ENCODE data around the gene EFNA2. TPM values are rescaled to one million over a fixed set of nuclear protein-coding genes. Genes with fewer than 3 reads are reported as not detected.

The EFNA2 gene
- total and polyA plus RNA-seq, 2 of the 8 experiments (the other 6 are each of a cell fraction or from before 2014, with no cell fraction given) = 4.0 to 7.0 TPM

- peak; percentile 81 for TF ChIP-seq JUND (IDR thresholded peaks at IDR 0.05; ENCODE audit: low read length)
- TF ChIP-seq MAFK (IDR thresholded peaks at IDR 0.05; ENCODE audit: low read depth, low read length) = peak; percentile 64; the same call in 1 of the 2 replicates
- TF ChIP-seq CHD2 (IDR thresholded peaks at IDR 0.05; ENCODE audit: low read length) = no peak
- TF ChIP-seq KDM1A (IDR thresholded peaks at IDR 0.05; ENCODE audit: borderline replicate concordance, low read length) = no peak
- TF ChIP-seq YY1 (IDR thresholded peaks at IDR 0.05; ENCODE audit: low read depth, low read length) = no peak
- no peak for TF ChIP-seq SP4 (IDR thresholded peaks at IDR 0.05; ENCODE audit: low read length)
- peak; percentile 53; the same call in 1 of the 2 replicates for TF ChIP-seq TAF1 (IDR thresholded peaks at IDR 0.05; ENCODE audit: low read depth, low read length)
- no peak; the same call in 1 of the 2 replicates for TF ChIP-seq RBBP5 (IDR thresholded peaks at IDR 0.05; ENCODE audit: borderline replicate concordance, low read depth, low read length)
- no peak for TF ChIP-seq SRF (IDR thresholded peaks at IDR 0.05; ENCODE audit: low read depth, low read length)
- TF ChIP-seq EZH2 (IDR thresholded peaks at IDR 0.05; ENCODE audit: low read depth, low read length, severe bottlenecking) = no peak
- TF ChIP-seq TCF12 (IDR thresholded peaks at IDR 0.05; ENCODE audit: low read depth, low read length) = 0 out of 2 replicates have a peak, but pooled peaks have one; percentile 7
- TF ChIP-seq SP2 (IDR thresholded peaks at IDR 0.05; ENCODE audit: low read length) = no peak
- no peak for TF ChIP-seq GTF2F1 (IDR thresholded peaks at IDR 0.05; ENCODE audit: borderline replicate concordance, low read depth, low read length)
- TF ChIP-seq SIN3A (conservative IDR thresholded peaks at IDR 0.05 in 1 of 2, IDR thresholded peaks at IDR 0.05 in 1 of 2; ENCODE audit: low read depth in 1 of 2, low read length in 2 of 2) = no peak; a peak in 1 of 4 replicates
- no peak for TF ChIP-seq RNF2 (IDR thresholded peaks at IDR 0.05; ENCODE audit: borderline replicate concordance, low read depth, low read length, missing control alignments, poor library complexity, severe bottlenecking)
- peak; percentile 22; the same call in 1 of the 2 replicates for TF ChIP-seq ATF3 (IDR thresholded peaks at IDR 0.05; ENCODE audit: insufficient read depth, low read depth, low read length)
- TF ChIP-seq BACH1 (IDR thresholded peaks at IDR 0.05; ENCODE audit: low read length) = peak; percentile 94
- TF ChIP-seq NRF1 (IDR thresholded peaks at IDR 0.05; ENCODE audit: low read depth, low read length) = no peak
- peak; percentile 47 to 66; a peak in 2 of 4 replicates for TF ChIP-seq HDAC2 (IDR thresholded peaks at IDR 0.05; ENCODE audit: borderline replicate concordance in 1 of 2, low read depth in 2 of 2, low read length in 2 of 2)
- peak; percentile 79 for TF ChIP-seq POLR2AphosphoS5 (IDR thresholded peaks at IDR 0.05; ENCODE audit: low read depth, low read length)
Measured at GRCh38 chr19:1248786-1249297, 36.8 kb upstream of the EFNA2 start (continued).
